ENCODE results near the gene KRTAP9-9. TPM values are rescaled to one million over a fixed set of nuclear protein-coding genes. Genes with fewer than 3 reads are reported as not detected.

Gene KRTAP9-9
- total and polyA plus RNA-seq, 2 experiments from 2014 or later: not detected

GRCh38 chr17:41298458-41299135 lies 43.4 kb downstream of the KRTAP9-9 start:
- Histone ChIP-seq H3K9me3 (ENCODE audit: low read depth) (no peaks in the 10 kb centered on the region), H3K4me1 (ENCODE audit: low read depth) (no peaks in the 10 kb centered on the region), H3K36me3 (no peaks in the 10 kb centered on the region), H3K4me3 (no peak overlapping the region), H3K27ac (no peak overlapping the region), H3K27me3 (no peaks in the 10 kb centered on the region)
- no peak for DNase-seq (ENCODE audit: low read depth in 1 of 2, low spot score in 1 of 2)
- TF ChIP-seq CTCF (IDR thresholded peaks at IDR 0.05; ENCODE audit: low read depth, low read length): no peak

GRCh38 chr17:41301204-41301790 lies 46.1 kb downstream of the KRTAP9-9 start:
- no peaks in the 10 kb centered on the region for H3K36me3 ChIP-seq
- no peaks in the 10 kb centered on the region for H3K27me3 ChIP-seq
- H3K4me1 ChIP-seq (ENCODE audit: low read depth): no peaks in the 10 kb centered on the region
- no peak overlapping the region for H3K27ac ChIP-seq
- H3K4me3 ChIP-seq: no peak overlapping the region
- no peak for DNase-seq (ENCODE audit: low read depth in 1 of 2, low spot score in 1 of 2)
- no peaks in the 10 kb centered on the region for H3K9me3 ChIP-seq (ENCODE audit: low read depth)
- TF ChIP-seq CTCF (IDR thresholded peaks at IDR 0.05; ENCODE audit: low read depth, low read length): no peak

GRCh38 chr17:41301916-41302901 lies 47.0 kb downstream of the KRTAP9-9 start, which contains the start of gene KRTAP29-1:
TSS of gene KRTAP29-1 (minus strand) at chr17:41302851. CDS start at chr17:41302851, 0 bp downstream.
- no peak for TF ChIP-seq CTCF (IDR thresholded peaks at IDR 0.05; ENCODE audit: low read depth, low read length)
- H3K27me3 ChIP-seq: no peaks in the 10 kb centered on the region

GRCh38 chr17:41302981-41303380 lies 47.8 kb downstream of the KRTAP9-9 start:
- no peak for TF ChIP-seq CTCF (IDR thresholded peaks at IDR 0.05; ENCODE audit: low read depth, low read length)
- Histone ChIP-seq H3K9me3 (ENCODE audit: low read depth) (no peaks in the 10 kb centered on the region), H3K4me1 (ENCODE audit: low read depth) (no peaks in the 10 kb centered on the region), H3K27me3 (no peaks in the 10 kb centered on the region), H3K36me3 (no peaks in the 10 kb centered on the region), H3K4me3 (no peak overlapping the region), H3K27ac (no peak overlapping the region)
- DNase-seq (ENCODE audit: low read depth in 1 of 2, low spot score in 1 of 2): no peak

More at GRCh38 chr17:41301916-41302901, 47.0 kb downstream of the KRTAP9-9 start, which contains the start of gene KRTAP29-1:
- Histone ChIP-seq H3K36me3 (no peaks in the 10 kb centered on the region), H3K9me3 (ENCODE audit: low read depth) (no peaks in the 10 kb centered on the region), H3K27ac (no peak within 1 kb of the TSS), H3K4me1 (ENCODE audit: low read depth) (no peaks in the 10 kb centered on the region), H3K4me3 (no peak within 1 kb of the TSS)
- no peak for DNase-seq (ENCODE audit: low read depth in 1 of 2, low spot score in 1 of 2)

GRCh38 chr17:41304091-41304490 lies 48.9 kb downstream of the KRTAP9-9 start:
- Histone ChIP-seq H3K27me3 (no peaks in the 10 kb centered on the region), H3K36me3 (no peaks in the 10 kb centered on the region), H3K9me3 (ENCODE audit: low read depth) (no peaks in the 10 kb centered on the region), H3K27ac (no peak overlapping the region), H3K4me3 (no peak overlapping the region), H3K4me1 (ENCODE audit: low read depth) (no peaks in the 10 kb centered on the region)
- TF ChIP-seq CTCF (IDR thresholded peaks at IDR 0.05; ENCODE audit: low read depth, low read length): no peak
- no peak for DNase-seq (ENCODE audit: low read depth in 1 of 2, low spot score in 1 of 2)

All from cardiac muscle cell (in vitro differentiated cells and primary cell).